GM12878 (cell line): ENCODE data around the gene CACUL1. TPM values are rescaled to one million over a fixed set of nuclear protein-coding genes. Genes with fewer than 3 reads are reported as not detected.

Source experiments
- ATAC-seq: fragments of 200-7000 bp; cut with Tn5 transposase; 3 replicates; pipeline ENCODE4 v1.9.1; 2020; ENCODE audit warnings: mild to moderate bottlenecking, moderate library complexity
- BruUV-seq: library from RNA; stranded (reverse); fragments of 400-500 nt; replicated peaks from 2 replicates; lab custom pipeline; 2021; lab: Mats Ljungman, UMichigan
- CTCF ChIA-PET: fragments of 300-600 bp; sonication (Branson Sonifier 250); formaldehyde crosslinking; extraction: SDS; loops from one replicate; lab custom pipeline; 2021; ENCODE audit warnings: inconsistent platforms; lab: Yijun Ruan, JAX
- POLR2A ChIA-PET: fragments of 350-600 bp; formaldehyde crosslinking; extraction: SDS; loops from one replicate; lab custom pipeline; 2021; ENCODE audit warnings: inconsistent platforms; lab: Charles Lee
- RAD21 ChIA-PET: fragments of 300-600 bp; sonication (Branson Sonifier 250); formaldehyde crosslinking; loops from one replicate; lab custom pipeline; 2023; ENCODE audit warnings: antibody characterized with exemption; ENCODE audit not compliant: unreplicated experiment; lab: Charles Lee
- SMC1A ChIA-PET: fragments of 300-600 bp; sonication (Branson Sonifier 250); formaldehyde crosslinking; loops from one replicate; lab custom pipeline; 2023; ENCODE audit not compliant: unreplicated experiment, uncharacterized antibody; lab: Charles Lee
- DNase-seq: peaks from one replicate; pipeline ENCODE4 v3.0.0-alpha.2; 2011; ENCODE audit warnings: low read depth, low spot score
- FAIRE-seq: peaks from 3 replicates; lab custom pipeline; 2011; peaks lifted over from hg19 to GRCh38; lab: Jason Lieb, UNC
- H2AFZ ChIP-seq: 2 replicates; pipeline ENCODE4 v1.6.0; 2011; ENCODE audit warnings: low read depth, low read length, control low read depth; ENCODE audit not compliant: control insufficient read depth
- H3K27ac ChIP-seq: 2 replicates; pipeline ENCODE4 v1.5.1; 2011; ENCODE audit warnings: control low read depth; ENCODE audit not compliant: control insufficient read depth, insufficient read depth
- H3K27me3 ChIP-seq, 2 experiments: replicated peaks in 1 of 2; 2 replicates each; pipeline versions ENCODE4 v1.6.0 to v1.6.1; 2011; ENCODE audit warnings: low read length in 1 of 2; ENCODE audit not compliant: control insufficient read depth in 2 of 2, insufficient read depth in 2 of 2
- H3K36me3 ChIP-seq, 2 experiments: 2 replicates each; pipeline ENCODE4 v1.5.1; 2011; ENCODE audit warnings: low read length in 1 of 2; ENCODE audit not compliant: control insufficient read depth in 2 of 2, insufficient read depth in 2 of 2
- H3K4me1 ChIP-seq: 2 replicates; pipeline ENCODE4 v1.6.1; 2011; ENCODE audit warnings: mild to moderate bottlenecking, low read length, moderate library complexity, mixed read lengths; ENCODE audit not compliant: control insufficient read depth, insufficient read depth
- H3K4me2 ChIP-seq: 2 replicates; pipeline ENCODE4 v1.6.0; 2011; ENCODE audit warnings: control low read depth; ENCODE audit not compliant: control insufficient read depth, insufficient read depth
- H3K4me3 ChIP-seq: fragments of 200-600 bp; sonication (generic); 2 replicates; pipeline ENCODE4 v1.5.1; 2016
- H3K79me2 ChIP-seq: 2 replicates; pipeline ENCODE4 v1.6.0; 2011; ENCODE audit warnings: low read length; ENCODE audit not compliant: control insufficient read depth, insufficient read depth
- H3K9ac ChIP-seq: 2 replicates; pipeline ENCODE4 v1.8.0; 2011; ENCODE audit warnings: low read length, control low read depth, mixed read lengths; ENCODE audit not compliant: control insufficient read depth, insufficient read depth
- H3K9me3 ChIP-seq: replicated peaks from 3 replicates; pipeline ENCODE4 v1.5.1; 2011; ENCODE audit warnings: mild to moderate bottlenecking, low read length; ENCODE audit not compliant: control insufficient read depth, insufficient read depth
- H4K20me1 ChIP-seq: 2 replicates; pipeline ENCODE4 v1.6.0; 2011; ENCODE audit not compliant: control insufficient read depth, insufficient read depth
- ETV6 ChIP-seq, 2 experiments: fragments of 450-650 bp in 1 of 2; IDR thresholded peaks in 1 of 2; conservative IDR thresholded peaks in 1 of 2; 2 replicates each; pipeline ENCODE4 v1.6.1; 2014; ENCODE audit warnings: antibody characterized with exemption in 1 of 2, borderline replicate concordance in 1 of 2, low read depth in 1 of 2, mild to moderate bottlenecking in 1 of 2, moderate library complexity in 1 of 2
- EZH2 ChIP-seq: IDR thresholded peaks from 2 replicates; pipeline ENCODE4 v1.6.1; 2012; ENCODE audit warnings: low read depth, mild to moderate bottlenecking, control low read depth, inconsistent platforms, low read length, borderline replicate concordance; ENCODE audit not compliant: control insufficient read depth
- NR2C1 ChIP-seq: fragments of 450-650 bp; IDR thresholded peaks from 2 replicates; pipeline ENCODE4 v1.6.1; 2017; ENCODE audit warnings: antibody characterized with exemption, mild to moderate bottlenecking, moderate library complexity
- PML ChIP-seq: IDR thresholded peaks from 2 replicates; pipeline ENCODE4 v1.6.1; 2012; ENCODE audit warnings: low read length, inconsistent platforms
- SMAD5 ChIP-seq: IDR thresholded peaks from 2 replicates; pipeline ENCODE4 v1.6.1; 2016; ENCODE audit warnings: antibody characterized with exemption, low read depth
- WGBS: methylation state at CpG from one replicate; pipeline ENCODE4 v1.1.6; 2016; ENCODE audit warnings: low lambda C conversion rate; ENCODE audit not compliant: insufficient replicate concordance, insufficient coverage; ENCODE audit errors: missing lambda C conversion rate; 5-methylcytosine and 5-hydroxymethylcytosine counted together
- in situ Hi-C: fragments of 300-500 bp; cut with MboI; formaldehyde crosslinking; loops from 9 replicates; pipeline ENCODE4 v1.14.3; 2018; ENCODE audit warnings: mixed read lengths
- intact Hi-C: fragments of 100-400 bp; cut with micrococcal nuclease; formaldehyde crosslinking; loops from one replicate; pipeline ENCODE4 v1.14.2; 2022; ENCODE audit not compliant: unreplicated experiment
- polyA plus RNA-seq, 11 experiments: library from polyadenylated mRNA; depleted of rRNA in 4 of 11; unstranded in 6 of 11; stranded (reverse) in 5 of 11; fragments of >200 nt; fragmentation: Nextera tagmentation in 4 of 11; fragmentation: Illumina TruSeq in 1 of 11; extraction: Ambion mirVana in 4 of 11; extraction: Trizol in 1 of 11; gene quantifications; 1 replicate in 1 of 11; 2 replicates in 10 of 11; pipeline versions ENCODE4 v1.2.1 to v1.2.3, GENCODE V29; 2011 to 2016; ENCODE audit warnings: inconsistent platforms in 2 of 11, missing spikeins in 2 of 11, low read depth in 1 of 11
- total RNA-seq, 4 experiments: library from RNA; depleted of rRNA in 3 of 4; stranded (reverse); fragments of >200 nt in 3 of 4; fragmentation: Illumina TruSeq in 1 of 4; extraction: Trizol in 1 of 4; gene quantifications; 2 replicates each; pipeline versions ENCODE4 v1.2.1 to v1.2.3, GENCODE V29; 2013 to 2021
- TF ChIP-seq, protein P1 (sequence below): IDR thresholded peaks from 2 replicates; pipeline ENCODE4 v1.6.1; 2011; ENCODE audit warnings: borderline replicate concordance, low read depth, mild to moderate bottlenecking, moderate library complexity, mixed read lengths, low read length; ENCODE audit not compliant: insufficient read depth; ENCODE audit errors: extremely low read length
- TF ChIP-seq, protein P2 (sequence below): IDR thresholded peaks from 2 replicates; pipeline ENCODE4 v1.6.1; 2012; ENCODE audit warnings: low read depth, low read length, improper control_type of control experiment

The CACUL1 gene
- total and polyA plus RNA-seq, 10 of the 15 experiments (the other 5 are each of a cell fraction or from before 2014, with no cell fraction given) = 7.4 to 23.2 (median 13.0) TPM

DNA sequence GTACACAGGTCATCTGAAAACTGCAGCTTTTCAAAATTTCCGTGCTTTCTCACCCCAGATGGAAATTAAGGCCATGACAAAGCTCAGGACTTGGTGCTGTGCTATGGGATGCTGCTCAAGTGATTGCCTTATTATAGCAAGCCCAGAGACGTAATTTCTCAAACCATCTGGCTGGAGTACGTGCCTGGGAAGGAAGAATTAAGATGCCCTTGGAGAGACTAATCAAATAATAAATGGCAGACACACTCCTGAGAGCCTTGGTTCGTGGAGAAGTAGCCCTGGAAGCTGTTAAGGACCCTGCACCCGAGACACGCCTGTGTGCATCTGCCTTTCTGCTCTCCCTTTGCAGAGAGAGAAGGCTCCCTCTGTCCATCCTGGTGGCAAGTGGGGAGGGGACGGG lies 121.0 kb downstream of the CACUL1 start:
- DNase-seq = no peak
- SMC1A ChIA-PET = no interaction called here
- Histone ChIP-seq H3K9ac (no peak overlapping the region), H4K20me1 (no peaks in the 10 kb centered on the region; the same call in 1 of the 2 replicates), H3K27ac (no peak overlapping the region)
- no peak for FAIRE-seq
- in situ Hi-C loops = no loop called here
- TF ChIP-seq ETV6 (conservative IDR thresholded peaks at IDR 0.05 in 1 of 2, IDR thresholded peaks at IDR 0.05 in 1 of 2; ENCODE audit: borderline replicate concordance in 1 of 2, low read depth in 1 of 2) (no peak), SMAD5 (no peak), EZH2 (no peak), NR2C1 (no peak), PML (no peak)
- TF ChIP-seq, protein P1, sequence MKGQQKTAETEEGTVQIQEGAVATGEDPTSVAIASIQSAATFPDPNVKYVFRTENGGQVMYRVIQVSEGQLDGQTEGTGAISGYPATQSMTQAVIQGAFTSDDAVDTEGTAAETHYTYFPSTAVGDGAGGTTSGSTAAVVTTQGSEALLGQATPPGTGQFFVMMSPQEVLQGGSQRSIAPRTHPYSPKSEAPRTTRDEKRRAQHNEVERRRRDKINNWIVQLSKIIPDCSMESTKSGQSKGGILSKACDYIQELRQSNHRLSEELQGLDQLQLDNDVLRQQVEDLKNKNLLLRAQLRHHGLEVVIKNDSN = no peak
- TF ChIP-seq, protein P2, sequence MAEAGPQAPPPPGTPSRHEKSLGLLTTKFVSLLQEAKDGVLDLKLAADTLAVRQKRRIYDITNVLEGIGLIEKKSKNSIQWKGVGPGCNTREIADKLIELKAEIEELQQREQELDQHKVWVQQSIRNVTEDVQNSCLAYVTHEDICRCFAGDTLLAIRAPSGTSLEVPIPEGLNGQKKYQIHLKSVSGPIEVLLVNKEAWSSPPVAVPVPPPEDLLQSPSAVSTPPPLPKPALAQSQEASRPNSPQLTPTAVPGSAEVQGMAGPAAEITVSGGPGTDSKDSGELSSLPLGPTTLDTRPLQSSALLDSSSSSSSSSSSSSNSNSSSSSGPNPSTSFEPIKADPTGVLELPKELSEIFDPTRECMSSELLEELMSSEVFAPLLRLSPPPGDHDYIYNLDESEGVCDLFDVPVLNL = no peak
- TF ChIP-seq, all 136 proteins: peak for 0
- no peaks in the 10 kb centered on the region for H3K79me2 ChIP-seq
- no peaks in the 10 kb centered on the region for H3K4me1 ChIP-seq
- no peak overlapping the region for H3K4me3 ChIP-seq
- no peaks in the 10 kb centered on the region; a peak in 2 of 4 replicates for H3K27me3 ChIP-seq
- ChIA-PET POLR2A (no interaction called here), CTCF (no interaction called here), RAD21 (no interaction called here)
- no peak for ATAC-seq
- H3K36me3 ChIP-seq = no peaks in the 10 kb centered on the region
- H3K9me3 ChIP-seq = no peaks in the 10 kb centered on the region
- no peak overlapping the region for H3K4me2 ChIP-seq
- WGBS = 5% methylated on average over 7 of the region's 7 CpGs
- no TSS peak for BruUV-seq
- intact Hi-C loops = no loop called here
- no peak overlapping the region for H2AFZ ChIP-seq
